Measurements from ENCODE around the gene ZNF780A. TPM values are rescaled to one million over a fixed set of nuclear protein-coding genes. Genes with fewer than 3 reads are reported as not detected.

ZNF780A gene
- total RNA-seq, 2 donors from 2014 or later: 8.9 to 17.7 TPM

GRCh38 chr19:40110570-40110969, 19.8 kb upstream of the ZNF780A start:
- H3K36me3 ChIP-seq: no peaks in the 10 kb centered on the region
- ATAC-seq (ENCODE audit: insufficient number of reproducible peaks, low FRiP score, low read depth): no peak

GRCh38 chr19:40104754-40105153, 14.0 kb upstream of the ZNF780A start:
- no peaks in the 10 kb centered on the region for H3K4me1 ChIP-seq (ENCODE audit: control insufficient read depth in 1 of 2, low read depth in 2 of 2)
- no peak overlapping the region for H3K27ac ChIP-seq
- no peak overlapping the region for H3K4me3 ChIP-seq
- DNase-seq (ENCODE audit: low spot score): no peak
- no peaks in the 10 kb centered on the region for H3K36me3 ChIP-seq
- no peaks in the 10 kb centered on the region for H3K27me3 ChIP-seq (replicated peaks; ENCODE audit: insufficient read depth)
- H3K9me3 ChIP-seq: no peaks in the 10 kb centered on the region
- ATAC-seq (ENCODE audit: insufficient number of reproducible peaks, low FRiP score, low read depth): no peak
- TF ChIP-seq CTCF (IDR thresholded peaks at IDR 0.05): no peak

More at GRCh38 chr19:40110570-40110969, 19.8 kb upstream of the ZNF780A start:
- Histone ChIP-seq H3K4me1 (ENCODE audit: control insufficient read depth in 1 of 2, low read depth in 2 of 2) (no peaks in the 10 kb centered on the region), H3K27ac (no peak overlapping the region), H3K9me3 (no peaks in the 10 kb centered on the region), H3K4me3 (no peak overlapping the region), H3K27me3 (replicated peaks; ENCODE audit: insufficient read depth) (no peaks in the 10 kb centered on the region)
- no peak for DNase-seq (ENCODE audit: low spot score)
- TF ChIP-seq CTCF (IDR thresholded peaks at IDR 0.05): no peak

- ATAC-seq (ENCODE audit: insufficient number of reproducible peaks, low FRiP score, low read depth): no peak
- no peaks in the 10 kb centered on the region for H3K27me3 ChIP-seq (replicated peaks; ENCODE audit: insufficient read depth)
Measured at GRCh38 chr19:40103600-40103999, 12.9 kb upstream of the ZNF780A start.

GRCh38 chr19:40101813-40102212, 11.1 kb upstream of the ZNF780A start:
- Histone ChIP-seq H3K4me1 (ENCODE audit: control insufficient read depth in 1 of 2, low read depth in 2 of 2) (no peaks in the 10 kb centered on the region), H3K27ac (no peak overlapping the region), H3K27me3 (replicated peaks; ENCODE audit: insufficient read depth) (no peaks in the 10 kb centered on the region), H3K36me3 (no peaks in the 10 kb centered on the region), H3K4me3 (no peak overlapping the region), H3K9me3 (no peaks in the 10 kb centered on the region)
- no peak for DNase-seq (ENCODE audit: low spot score)
- no peak for TF ChIP-seq CTCF (IDR thresholded peaks at IDR 0.05)
- ATAC-seq (ENCODE audit: insufficient number of reproducible peaks, low FRiP score, low read depth): no peak

More at GRCh38 chr19:40103600-40103999, 12.9 kb upstream of the ZNF780A start:
- Histone ChIP-seq H3K4me3 (no peak overlapping the region), H3K4me1 (ENCODE audit: control insufficient read depth in 1 of 2, low read depth in 2 of 2) (no peaks in the 10 kb centered on the region), H3K36me3 (no peaks in the 10 kb centered on the region), H3K9me3 (no peaks in the 10 kb centered on the region), H3K27ac (no peak overlapping the region)
- TF ChIP-seq CTCF (IDR thresholded peaks at IDR 0.05): no peak
- no peak for DNase-seq (ENCODE audit: low spot score)

GRCh38 chr19:40093416-40093815, 2.7 kb upstream of the ZNF780A start:
- Histone ChIP-seq H3K4me1 (ENCODE audit: control insufficient read depth in 1 of 2, low read depth in 2 of 2) (peaks cover 3 to 13% of the 10 kb centered on the region in 2 donors), H3K36me3 (no peaks in the 10 kb centered on the region), H3K27me3 (replicated peaks; ENCODE audit: insufficient read depth) (no peaks in the 10 kb centered on the region), H3K27ac (no peak overlapping the region), H3K9me3 (no peaks in the 10 kb centered on the region), H3K4me3 (no peak overlapping the region)
- no peak for TF ChIP-seq CTCF (IDR thresholded peaks at IDR 0.05)
- ATAC-seq (ENCODE audit: insufficient number of reproducible peaks, low FRiP score, low read depth): no peak
- DNase-seq (ENCODE audit: low spot score): no peak
